ENCODE results near the gene MB21D2. TPM values are rescaled to one million over a fixed set of nuclear protein-coding genes. Genes with fewer than 3 reads are reported as not detected.

The MB21D2 gene
- total and polyA plus RNA-seq, 2 of the 8 experiments (the other 6 are each of a cell fraction or from before 2014, with no cell fraction given): 10.0 to 21.0 TPM

DNA sequence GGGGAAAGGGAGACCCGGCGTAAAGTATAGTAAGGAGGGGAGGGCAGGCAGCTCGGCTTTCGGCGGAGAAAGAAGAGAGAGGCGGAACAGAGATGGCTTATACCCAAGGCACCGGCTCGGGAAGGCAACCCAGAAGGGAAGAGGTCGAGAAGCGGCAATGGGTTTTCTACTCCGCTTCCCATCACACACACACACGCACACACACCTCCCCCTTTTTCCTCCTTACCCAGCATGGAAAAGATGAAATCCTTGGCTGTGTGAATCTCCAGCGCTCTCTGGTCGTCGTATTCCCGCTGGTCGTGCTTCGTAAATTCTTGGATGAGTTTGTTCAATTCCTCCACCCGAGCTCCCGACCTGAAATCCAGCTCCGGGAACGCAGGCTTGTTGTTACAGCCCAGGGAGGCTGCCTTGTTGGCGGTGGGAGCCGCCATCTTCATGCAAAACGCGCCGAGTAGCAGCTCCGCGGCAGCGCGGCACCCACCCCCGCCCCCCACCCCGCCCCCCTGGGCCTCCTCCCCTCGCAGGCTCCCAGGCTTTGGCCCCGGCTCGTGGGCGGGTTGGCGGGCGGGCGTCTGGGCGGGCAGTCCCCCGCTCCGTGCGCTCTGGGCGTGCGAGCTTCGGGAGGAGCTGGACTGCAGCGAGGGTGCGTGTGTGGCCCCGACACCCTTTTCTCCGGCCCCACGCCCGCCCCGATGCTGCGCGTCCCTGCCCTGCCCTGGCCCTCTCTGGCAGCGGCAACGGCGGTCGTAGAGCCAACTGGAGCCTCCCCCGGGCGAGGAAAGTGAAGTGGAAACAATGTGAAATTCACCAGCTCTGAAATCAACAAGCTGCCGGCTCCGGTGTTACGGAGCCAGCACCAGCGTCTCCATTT lies at the start of gene MB21D2 (continued):
- TF ChIP-seq, protein P1, sequence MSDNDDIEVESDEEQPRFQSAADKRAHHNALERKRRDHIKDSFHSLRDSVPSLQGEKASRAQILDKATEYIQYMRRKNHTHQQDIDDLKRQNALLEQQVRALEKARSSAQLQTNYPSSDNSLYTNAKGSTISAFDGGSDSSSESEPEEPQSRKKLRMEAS (IDR thresholded peaks at IDR 0.05): peak; percentile 38; the same call in 1 of the 2 replicates
- TF ChIP-seq TBP (IDR thresholded peaks at IDR 0.05; ENCODE audit: low read depth, low read length) (peak; percentile 23; the same call in 1 of the 2 replicates), CREB1 (IDR thresholded peaks at IDR 0.05) (no peak), KDM1A (IDR thresholded peaks at IDR 0.05; ENCODE audit: borderline replicate concordance, low read length) (no peak), CEBPB (IDR thresholded peaks at IDR 0.05; ENCODE audit: low read depth, low read length) (no peak), PHF8 (conservative IDR thresholded peaks at IDR 0.05; ENCODE audit: low read depth, low read length) (peak; percentile 71), SIN3A (conservative IDR thresholded peaks at IDR 0.05 in 1 of 2, IDR thresholded peaks at IDR 0.05 in 1 of 2; ENCODE audit: low read depth in 1 of 2, low read length in 2 of 2) (peak in 1 of 2 experiments; percentile 63; a peak in 2 of 4 replicates), HDAC6 (IDR thresholded peaks at IDR 0.05; ENCODE audit: low read depth, low read length) (no peak), NANOG (IDR thresholded peaks at IDR 0.05; ENCODE audit: insufficient read depth, low read depth, low read length, poor library complexity, severe bottlenecking) (no peak), RAD21 (IDR thresholded peaks at IDR 0.05 in 1 of 2, conservative IDR thresholded peaks at IDR 0.05 in 1 of 2; ENCODE audit: low read depth in 2 of 2, low read length in 2 of 2) (no peak), USF2 (IDR thresholded peaks at IDR 0.05; ENCODE audit: low read length) (no peak), SIX5 (IDR thresholded peaks at IDR 0.05; ENCODE audit: low read depth, low read length) (no peak), TAF1 (IDR thresholded peaks at IDR 0.05; ENCODE audit: low read depth, low read length) (peak; percentile 55), RFX5 (IDR thresholded peaks at IDR 0.05; ENCODE audit: borderline replicate concordance, low read depth, low read length) (no peak), HDAC2 (IDR thresholded peaks at IDR 0.05; ENCODE audit: borderline replicate concordance in 1 of 2, low read depth in 2 of 2, low read length in 2 of 2) (no peak), RXRA (IDR thresholded peaks at IDR 0.05; ENCODE audit: insufficient read depth, low read depth, low read length) (no peak), BRCA1 (IDR thresholded peaks at IDR 0.05; ENCODE audit: low read depth, low read length) (no peak), TAF7 (optimal IDR thresholded peaks at IDR 0.05; ENCODE audit: borderline replicate concordance, low read depth, low read length) (no peak), SRF (IDR thresholded peaks at IDR 0.05; ENCODE audit: low read depth, low read length) (no peak), POLR2AphosphoS5 (IDR thresholded peaks at IDR 0.05; ENCODE audit: low read depth, low read length) (peak; percentile 41; the same call in 1 of the 2 replicates)
- TF ChIP-seq, protein P2, sequence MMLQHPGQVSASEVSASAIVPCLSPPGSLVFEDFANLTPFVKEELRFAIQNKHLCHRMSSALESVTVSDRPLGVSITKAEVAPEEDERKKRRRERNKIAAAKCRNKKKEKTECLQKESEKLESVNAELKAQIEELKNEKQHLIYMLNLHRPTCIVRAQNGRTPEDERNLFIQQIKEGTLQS (IDR thresholded peaks at IDR 0.05; ENCODE audit: insufficient read depth, low read depth, low read length): no peak

All from H1 (cell line).